SK-N-SH (cell line): Measurements from ENCODE around the gene CLCNKB. TPM values are rescaled to one million over a fixed set of nuclear protein-coding genes. Genes with fewer than 3 reads are reported as not detected.

Experiments
- CTCF ChIA-PET: fragments of 300-600, 350-600 bp; formaldehyde crosslinking; extraction: SDS; loops from one replicate; lab custom pipeline; 2021; lab: Yijun Ruan, JAX
- POLR2A ChIA-PET: fragments of 350-600 bp; sonication (Branson Sonifier 250); formaldehyde crosslinking; extraction: SDS; loops from one replicate; lab custom pipeline; 2020; ENCODE audit warnings: antibody characterized with exemption, inconsistent platforms; lab: Yijun Ruan, JAX
- DNase-seq: peaks from one replicate; pipeline ENCODE4 v3.0.0; 2012
- H2AFZ ChIP-seq: fragments of 200-600 bp; sonication (generic); 2 replicates; pipeline ENCODE4 v1.8.1; 2016; ENCODE audit warnings: antibody characterized with exemption, mild to moderate bottlenecking, low read depth
- H3F3A ChIP-seq: fragments of 200-600 bp; sonication (generic); replicated peaks from 2 replicates; pipeline ENCODE3; 2016; ENCODE audit warnings: antibody characterized with exemption, mild to moderate bottlenecking; ENCODE audit not compliant: insufficient read depth
- H3K27ac ChIP-seq, 2 experiments: fragments of 200-500 bp in 1 of 2; fragments of 200-600 bp in 1 of 2; sonication (Bioruptor generic) in 1 of 2; sonication (generic), shearing (Covaris generic) in 1 of 2; 2 replicates each; pipeline versions ENCODE4 v1.5.1 to v1.6.1; 2014 to 2016; ENCODE audit warnings: low read depth in 2 of 2, inconsistent platforms in 1 of 2, low read length in 1 of 2, mild to moderate bottlenecking in 1 of 2, mixed read lengths in 1 of 2
- H3K27me3 ChIP-seq: fragments of 200-600 bp; sonication (generic), shearing (Covaris generic); 2 replicates; pipeline ENCODE4 v1.6.1; 2016; ENCODE audit warnings: mixed run types; ENCODE audit not compliant: insufficient read depth
- H3K36me3 ChIP-seq, 2 experiments: fragments of 200-500 bp in 1 of 2; fragments of 200-600 bp in 1 of 2; sonication (Bioruptor generic) in 1 of 2; sonication (generic) in 1 of 2; replicated peaks in 1 of 2; 2 replicates each; pipeline versions ENCODE3 to v1.5.1; 2014 to 2016; ENCODE audit warnings: low read length in 1 of 2, mild to moderate bottlenecking in 1 of 2; ENCODE audit not compliant: insufficient read depth in 2 of 2, control insufficient read depth in 1 of 2
- H3K4me1 ChIP-seq, 2 experiments: fragments of 200-500 bp in 1 of 2; fragments of 200-600 bp in 1 of 2; sonication (Bioruptor generic) in 1 of 2; sonication (generic), shearing (Covaris generic) in 1 of 2; 2 replicates each; pipeline versions ENCODE4 v1.5.1 to v1.6.1; 2014 to 2016; ENCODE audit warnings: low read depth in 1 of 2, low read length in 1 of 2, mixed run types in 1 of 2; ENCODE audit not compliant: insufficient read depth in 2 of 2, control insufficient read depth in 1 of 2
- H3K4me2 ChIP-seq: fragments of 200-600 bp; sonication (generic), shearing (Covaris generic); 2 replicates; pipeline ENCODE4 v1.6.1; 2017; ENCODE audit warnings: mixed run types
- H3K4me3 ChIP-seq, 2 experiments: fragments of 200-500 bp in 1 of 2; fragments of 200-600 bp in 1 of 2; sonication (Bioruptor generic) in 1 of 2; sonication (generic), shearing (Covaris generic) in 1 of 2; 2 replicates each; pipeline versions ENCODE4 v1.5.1 to v1.8.1; 2014 to 2016; ENCODE audit warnings: low read depth in 2 of 2, inconsistent platforms in 1 of 2, low read length in 1 of 2, mild to moderate bottlenecking in 1 of 2, mixed read lengths in 1 of 2, moderate library complexity in 1 of 2
- H3K79me2 ChIP-seq: fragments of 200-600 bp; sonication (generic); 2 replicates; pipeline ENCODE4 v1.8.1; 2017; ENCODE audit warnings: mild to moderate bottlenecking; ENCODE audit not compliant: insufficient read depth
- H3K9ac ChIP-seq: fragments of 200-600 bp; sonication (generic); 2 replicates; pipeline ENCODE4 v1.6.1; 2017; ENCODE audit warnings: mixed run types
- H3K9me2 ChIP-seq: fragments of 200-600 bp; sonication (generic); 2 replicates; pipeline ENCODE4 v1.6.1; 2017; ENCODE audit warnings: mixed run types
- H3K9me3 ChIP-seq: fragments of 200-600 bp; sonication (generic); 2 replicates; pipeline ENCODE4 v1.6.1; 2017; ENCODE audit warnings: mixed run types, mild to moderate bottlenecking, moderate library complexity
- H4K20me1 ChIP-seq: fragments of 200-600 bp; sonication (generic); 2 replicates; pipeline ENCODE4 v1.6.1; 2017; ENCODE audit warnings: mild to moderate bottlenecking, mixed run types; ENCODE audit not compliant: insufficient read depth
- EP300 ChIP-seq, 2 experiments: IDR thresholded peaks; 2 replicates each; pipeline versions ENCODE4 v1.4.0 to v1.6.1; 2012; ENCODE audit warnings: borderline replicate concordance in 1 of 2, low read depth in 1 of 2, low read length in 1 of 2
- GABPA ChIP-seq: IDR thresholded peaks from 2 replicates; pipeline ENCODE4 v1.4.0; 2012; ENCODE audit warnings: low read depth, mild to moderate bottlenecking
- MXI1 ChIP-seq: IDR thresholded peaks from 2 replicates; pipeline ENCODE4 v1.6.1; 2012; ENCODE audit warnings: mild to moderate bottlenecking, low read depth, low read length, improper control_type of control experiment
- NRF1 ChIP-seq: IDR thresholded peaks from 2 replicates; pipeline ENCODE4 v1.6.1; 2012; ENCODE audit warnings: low read depth, mild to moderate bottlenecking, low read length
- RAD21 ChIP-seq: IDR thresholded peaks from 2 replicates; pipeline ENCODE4 v1.6.1; 2012; ENCODE audit warnings: mild to moderate bottlenecking, low read length
- RCOR1 ChIP-seq: fragments of 150-350 bp; IDR thresholded peaks from 2 replicates; pipeline ENCODE4 v1.6.1; 2017; ENCODE audit warnings: antibody characterized with exemption, low read length
- SIN3A ChIP-seq: IDR thresholded peaks from 2 replicates; pipeline ENCODE4 v1.6.1; 2012; ENCODE audit warnings: low read depth, mild to moderate bottlenecking, low read length, moderate library complexity, borderline replicate concordance
- SMC3 ChIP-seq: IDR thresholded peaks from 2 replicates; pipeline ENCODE4 v1.6.1; 2012; ENCODE audit warnings: low read depth, low read length, improper control_type of control experiment
- YY1 ChIP-seq: IDR thresholded peaks from 2 replicates; pipeline ENCODE4 v1.4.0; 2012; ENCODE audit warnings: low read depth, mild to moderate bottlenecking
- WGBS: methylation state at CpG from one replicate; pipeline ENCODE4 v1.1.6; 2017; ENCODE audit warnings: low lambda C conversion rate; 5-methylcytosine and 5-hydroxymethylcytosine counted together
- polyA plus RNA-seq, 3 experiments: library from polyadenylated mRNA; depleted of rRNA; stranded (reverse); fragments of >200 nt; gene quantifications; 2 replicates each; pipeline ENCODE4 v1.2.3, GENCODE V29; 2012
- TF ChIP-seq, protein P1 (sequence below): fragments of 150-350 bp; IDR thresholded peaks from 2 replicates; pipeline ENCODE4 v1.6.1; 2017; ENCODE audit warnings: antibody characterized with exemption, low read length, low read depth, borderline replicate concordance
- TF ChIP-seq, protein P2 (sequence below): fragments of 150-350 bp; IDR thresholded peaks from 2 replicates; pipeline ENCODE4 v1.6.1; 2016; ENCODE audit warnings: mild to moderate bottlenecking, low read depth, low read length

Gene CLCNKB
- polyA plus RNA-seq, 1 of the 3 experiments (the other 2 are of a cell fraction): 0.41 TPM

DNA sequence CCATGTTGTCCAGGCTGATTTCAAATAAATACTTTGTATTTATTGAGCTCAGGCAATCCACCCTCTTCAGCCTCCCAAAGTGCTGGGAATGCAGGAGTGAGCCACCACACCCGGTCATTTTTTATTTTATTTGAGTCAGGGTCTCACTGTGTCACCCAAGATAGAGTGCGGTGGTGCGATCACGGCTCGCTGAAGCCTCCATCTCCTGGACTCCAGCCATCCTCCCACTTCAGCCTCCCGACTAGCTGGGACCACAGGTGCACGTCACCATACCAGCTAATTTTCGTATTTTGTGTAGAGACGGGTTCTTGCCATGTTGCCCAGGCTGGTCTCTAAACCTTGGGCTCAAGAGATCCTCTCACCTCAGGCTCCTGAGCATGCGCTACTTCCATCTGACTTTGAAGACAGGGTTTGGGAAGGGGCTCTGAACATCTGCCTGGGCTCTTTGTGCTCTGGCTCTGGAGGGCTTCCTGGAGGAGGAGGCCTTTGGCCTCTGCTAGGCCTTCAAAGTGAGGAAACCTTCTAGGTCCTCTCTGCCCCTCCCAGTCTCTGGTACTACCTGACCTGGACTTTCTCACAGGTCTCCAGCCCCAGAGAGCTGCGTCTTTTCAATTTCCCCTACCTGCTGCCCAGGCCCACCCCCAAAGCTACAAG, 31.5 kb upstream of the CLCNKB start:
- TF ChIP-seq, protein P1, sequence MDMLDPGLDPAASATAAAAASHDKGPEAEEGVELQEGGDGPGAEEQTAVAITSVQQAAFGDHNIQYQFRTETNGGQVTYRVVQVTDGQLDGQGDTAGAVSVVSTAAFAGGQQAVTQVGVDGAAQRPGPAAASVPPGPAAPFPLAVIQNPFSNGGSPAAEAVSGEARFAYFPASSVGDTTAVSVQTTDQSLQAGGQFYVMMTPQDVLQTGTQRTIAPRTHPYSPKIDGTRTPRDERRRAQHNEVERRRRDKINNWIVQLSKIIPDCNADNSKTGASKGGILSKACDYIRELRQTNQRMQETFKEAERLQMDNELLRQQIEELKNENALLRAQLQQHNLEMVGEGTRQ: no peak
- Histone ChIP-seq H3K79me2 (no peaks in the 10 kb centered on the region), H2AFZ (no peak overlapping the region), H4K20me1 (no peaks in the 10 kb centered on the region), H3K9me2 (no peaks in the 10 kb centered on the region), H3K4me3 (no peak overlapping the region), H3K27ac (no peak overlapping the region), H3K4me1 (peaks cover 0 to 23% of the 10 kb centered on the region in 2 experiments; a peak in 1 of 4 replicates), H3K9me3 (no peaks in the 10 kb centered on the region), H3F3A (no peaks in the 10 kb centered on the region), H3K9ac (no peak overlapping the region), H3K36me3 (no peaks in the 10 kb centered on the region), H3K27me3 (no peaks in the 10 kb centered on the region), H3K4me2 (no peak overlapping the region)
- CTCF ChIA-PET: interaction anchor here (0.8 to 4.8 kb wide), 6 partner anchors 17 to 220 kb away, joined by 3 to 27 read pairs (median 3); partner anchors contain the start of gene FAM131C
- no peak for DNase-seq
- POLR2A ChIA-PET: interaction anchor here (0.6 kb wide), 1 partner anchor 9 kb away, joined by 3 read pairs; no protein-coding TSS in a partner anchor
- over 99% methylated on average over 11 of the region's 11 CpGs for WGBS

DNA sequence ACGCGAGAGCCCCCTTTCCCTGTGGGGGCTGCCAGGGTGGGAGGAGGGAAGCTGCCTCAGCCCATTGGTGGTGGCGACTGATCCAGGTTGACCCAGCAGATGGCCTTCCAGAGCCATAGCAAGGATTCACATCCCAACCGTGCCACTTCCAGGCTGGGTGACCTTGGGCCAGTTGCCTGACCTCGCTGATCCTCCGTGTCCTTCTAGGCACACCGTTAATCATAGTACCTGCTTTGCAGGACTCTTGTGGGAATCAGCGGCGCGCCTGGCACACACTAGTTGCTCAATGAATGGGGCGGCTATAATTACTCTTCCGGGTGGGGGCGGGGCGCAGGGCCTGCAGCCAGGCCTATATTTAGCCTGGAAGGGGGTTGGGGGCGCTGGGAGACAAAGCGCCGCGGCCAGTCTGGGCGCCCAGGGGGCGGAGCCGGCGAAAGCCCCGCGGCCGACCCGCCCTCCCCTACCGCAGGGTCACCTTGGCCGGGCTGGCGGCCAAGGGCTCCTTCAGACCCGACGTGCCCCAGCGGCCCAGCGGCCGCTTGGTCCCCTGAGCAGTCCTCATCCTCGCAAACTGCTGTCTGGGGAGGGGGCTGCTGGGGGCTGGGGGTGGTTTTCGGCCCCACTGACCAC, 30.9 kb upstream of the CLCNKB start:
- 70% methylated on average over 11 of the region's 36 CpGs for WGBS
- Histone ChIP-seq H3K4me2 (no peak overlapping the region), H3K4me1 (peaks cover 0 to 28% of the 10 kb centered on the region in 2 experiments; a peak in 1 of 4 replicates), H3F3A (no peaks in the 10 kb centered on the region), H3K4me3 (no peak overlapping the region), H3K9me2 (no peaks in the 10 kb centered on the region), H4K20me1 (no peaks in the 10 kb centered on the region), H3K79me2 (no peaks in the 10 kb centered on the region), H3K27ac (no peak overlapping the region)
- DNase-seq: peak; percentile 77
- POLR2A ChIA-PET: no interaction called here
- CTCF ChIA-PET: interaction anchor here (0.8 to 4.8 kb wide), 7 partner anchors 18 to 221 kb away, joined by 3 to 27 read pairs (median 3); partner anchors contain the start of gene FAM131C
- TF ChIP-seq EP300 (IDR thresholded peaks at IDR 0.05; ENCODE audit: borderline replicate concordance in 1 of 2, low read depth in 1 of 2, low read length in 1 of 2) (no peak), SMC3 (peak; percentile 17; the same call in 1 of the 2 replicates), NRF1 (no peak), RAD21 (peak; percentile 33), MXI1 (no peak)
- TF ChIP-seq, all 33 proteins: peak for 2
- Histone ChIP-seq H3K36me3 (no peaks in the 10 kb centered on the region), H3K9me3 (no peaks in the 10 kb centered on the region), H3K9ac (no peak overlapping the region), H3K27me3 (no peaks in the 10 kb centered on the region), H2AFZ (no peak overlapping the region)

DNA sequence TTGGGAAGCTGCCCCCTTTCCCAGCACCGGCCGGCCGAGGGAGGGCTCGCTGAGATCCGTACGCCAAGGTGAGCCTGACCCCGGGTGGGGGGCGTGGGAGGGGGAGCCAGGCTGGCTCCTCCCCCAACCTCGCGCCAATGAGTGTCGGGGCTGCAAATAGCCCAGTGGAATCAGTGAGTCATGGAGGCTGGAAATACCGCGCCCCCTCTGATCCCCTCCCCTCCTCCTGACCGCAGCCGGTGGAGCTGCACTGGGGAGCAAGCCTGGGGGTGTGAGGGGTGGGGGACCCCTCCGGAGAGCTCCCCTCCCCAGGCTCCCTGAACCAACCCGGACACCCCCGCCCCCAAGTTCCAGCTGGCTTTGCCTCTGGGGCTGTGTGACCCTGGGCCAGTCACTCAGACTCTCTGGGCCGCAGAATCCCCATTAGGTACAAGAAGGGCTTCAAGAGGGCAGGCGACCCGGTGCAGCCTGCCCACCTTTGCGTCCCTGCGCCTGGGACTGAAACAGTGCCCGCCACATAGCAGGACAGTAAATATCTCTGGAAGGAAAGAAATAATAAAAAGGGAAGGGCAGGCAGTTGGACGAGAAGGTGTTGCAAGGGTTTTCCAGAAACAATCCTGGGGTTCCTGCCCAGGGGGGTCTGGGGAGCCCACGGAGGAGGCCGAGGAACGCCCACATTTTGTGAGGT, 30.2 kb upstream of the CLCNKB start:
- ChIA-PET CTCF (interaction anchor here (1.0 to 4.8 kb wide), 5 partner anchors 19 to 222 kb away, joined by 3 to 27 read pairs (median 6); partner anchors contain the start of gene FAM131C), POLR2A (no interaction called here)
- no peaks in the 10 kb centered on the region for H3K9me3 ChIP-seq
- H3K9ac ChIP-seq: no peak overlapping the region
- 29% methylated on average over 10 of the region's 28 CpGs for WGBS
- no peak overlapping the region for H3K4me3 ChIP-seq
- H3K27ac ChIP-seq: no peak overlapping the region
- TF ChIP-seq SIN3A (no peak), GABPA (no peak), YY1 (no peak), RCOR1 (no peak)
- TF ChIP-seq, protein P1: no peak
- TF ChIP-seq, protein P2, sequence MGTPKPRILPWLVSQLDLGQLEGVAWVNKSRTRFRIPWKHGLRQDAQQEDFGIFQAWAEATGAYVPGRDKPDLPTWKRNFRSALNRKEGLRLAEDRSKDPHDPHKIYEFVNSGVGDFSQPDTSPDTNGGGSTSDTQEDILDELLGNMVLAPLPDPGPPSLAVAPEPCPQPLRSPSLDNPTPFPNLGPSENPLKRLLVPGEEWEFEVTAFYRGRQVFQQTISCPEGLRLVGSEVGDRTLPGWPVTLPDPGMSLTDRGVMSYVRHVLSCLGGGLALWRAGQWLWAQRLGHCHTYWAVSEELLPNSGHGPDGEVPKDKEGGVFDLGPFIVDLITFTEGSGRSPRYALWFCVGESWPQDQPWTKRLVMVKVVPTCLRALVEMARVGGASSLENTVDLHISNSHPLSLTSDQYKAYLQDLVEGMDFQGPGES: no peak
- no peak overlapping the region for H2AFZ ChIP-seq
- H3F3A ChIP-seq: no peaks in the 10 kb centered on the region
- H3K9me2 ChIP-seq: no peaks in the 10 kb centered on the region
- H3K4me2 ChIP-seq: no peak overlapping the region
- peaks cover 0 to 35% of the 10 kb centered on the region in 2 experiments; a peak in 1 of 4 replicates for H3K4me1 ChIP-seq
- H3K79me2 ChIP-seq: no peaks in the 10 kb centered on the region
- no peaks in the 10 kb centered on the region for H3K27me3 ChIP-seq
- peak; percentile 60 for DNase-seq
- no peaks in the 10 kb centered on the region for H3K36me3 ChIP-seq
- no peaks in the 10 kb centered on the region for H4K20me1 ChIP-seq
